HCT116 (cell line): Measurements from ENCODE around the gene HOXB8. TPM values are rescaled to one million over a fixed set of nuclear protein-coding genes. Genes with fewer than 3 reads are reported as not detected.

Source experiments
- ATAC-seq: fragments of 200-7000 bp; cut with Tn5 transposase; 2 replicates; pipeline ENCODE4 v1.9.1; 2020; ENCODE audit warnings: mild to moderate bottlenecking, moderate library complexity
- BruUV-seq: library from RNA; stranded (reverse); fragments of 400-500 nt; replicated peaks from 2 replicates; lab custom pipeline; 2021; lab: Mats Ljungman, UMichigan
- CTCF ChIA-PET: fragments of 300-600 bp; sonication (Branson Sonifier 250); formaldehyde crosslinking; loops from one replicate; lab custom pipeline; 2021; ENCODE audit warnings: antibody characterized with exemption; lab: Charles Lee
- POLR2A ChIA-PET: fragments of 300-600, 350-600 bp; sonication (Branson Sonifier 250); formaldehyde crosslinking; loops from one replicate; lab custom pipeline; 2021; ENCODE audit warnings: antibody characterized with exemption; lab: Charles Lee
- RAD21 ChIA-PET, 2 experiments: fragments of 300-600 bp; sonication (Branson Sonifier 250); formaldehyde crosslinking; loops; one replicate each; lab custom pipeline; 2023; ENCODE audit warnings: low total read pairs in 2 of 2; ENCODE audit not compliant: uncharacterized antibody in 2 of 2, unreplicated experiment in 2 of 2, low non-redundant PET in 1 of 2; lab: Charles Lee
- DNase-seq: peaks from one replicate; pipeline ENCODE4 v3.0.0-alpha.2; 2010; ENCODE audit warnings: low read depth, low spot score
- H2AFZ ChIP-seq: fragments of 200-600 bp; shearing (Covaris generic), sonication (generic); 2 replicates; pipeline ENCODE4 v1.6.1; 2017; ENCODE audit warnings: low read depth, mixed run types, mixed read lengths, antibody characterized with exemption, low read length; ENCODE audit not compliant: poor library complexity, severe bottlenecking
- H3K27ac ChIP-seq: 2 replicates; pipeline ENCODE4 v1.5.1; 2012; ENCODE audit warnings: low read depth, low read length
- H3K27me3 ChIP-seq: fragments of 200-600 bp; sonication (generic); 2 replicates; pipeline ENCODE4 v1.6.1; 2016; ENCODE audit warnings: mixed run types, low read length, mixed read lengths; ENCODE audit not compliant: insufficient read depth
- H3K36me3 ChIP-seq, 2 experiments: fragments of 200-500 bp in 1 of 2; fragments of 200-600 bp in 1 of 2; sonication (Bioruptor generic) in 1 of 2; sonication (generic) in 1 of 2; 2 replicates each; pipeline versions ENCODE4 v1.5.1 to v1.6.1; 2014 to 2016; ENCODE audit warnings: low read length in 2 of 2, inconsistent platforms in 1 of 2, mixed read lengths in 1 of 2, mixed run types in 1 of 2; ENCODE audit not compliant: insufficient read depth in 2 of 2, control insufficient read depth in 1 of 2
- H3K4me1 ChIP-seq, 2 experiments: fragments of 200-600 bp in 1 of 2; sonication (generic) in 1 of 2; 2 replicates each; pipeline versions ENCODE4 v1.5.1 to v1.6.1; 2012 to 2017; ENCODE audit warnings: low read length in 2 of 2, inconsistent platforms in 1 of 2, mild to moderate bottlenecking in 1 of 2, mixed read lengths in 1 of 2, mixed run types in 1 of 2, moderate library complexity in 1 of 2; ENCODE audit not compliant: insufficient read depth in 2 of 2, control insufficient read depth in 1 of 2
- H3K4me2 ChIP-seq: fragments of 200-600 bp; sonication (generic); 2 replicates; pipeline ENCODE4 v1.6.1; 2017; ENCODE audit warnings: mixed run types, low read length, mixed read lengths
- H3K4me3 ChIP-seq, 2 experiments: fragments of 200-600 bp in 1 of 2; sonication (generic) in 1 of 2; replicated peaks in 1 of 2; 2 replicates each; pipeline ENCODE4 v1.5.1; 2011 to 2016; ENCODE audit warnings: low read length in 2 of 2, control low read depth in 1 of 2, low read depth in 1 of 2, mild to moderate bottlenecking in 1 of 2, mixed read lengths in 1 of 2, mixed run types in 1 of 2
- H3K79me2 ChIP-seq: fragments of 200-600 bp; sonication (generic); 2 replicates; pipeline ENCODE4 v1.6.1; 2017; ENCODE audit warnings: mild to moderate bottlenecking, mixed run types, low read length, moderate library complexity, mixed read lengths; ENCODE audit not compliant: insufficient read depth
- H3K9ac ChIP-seq: fragments of 200-600 bp; sonication (generic); 2 replicates; pipeline ENCODE4 v1.6.1; 2016; ENCODE audit warnings: low read length, mixed read lengths
- H3K9me2 ChIP-seq: fragments of 200-600 bp; sonication (generic), shearing (Covaris generic); 2 replicates; pipeline ENCODE4 v1.6.1; 2017; ENCODE audit warnings: mixed run types, mild to moderate bottlenecking, moderate library complexity; ENCODE audit not compliant: insufficient read depth
- H3K9me3 ChIP-seq, 2 experiments: fragments of 200-500 bp in 1 of 2; fragments of 200-600 bp in 1 of 2; sonication (Bioruptor generic) in 1 of 2; sonication (generic) in 1 of 2; 2 replicates each; pipeline ENCODE4 v1.6.1; 2014 to 2017; ENCODE audit warnings: low read length in 2 of 2, mixed read lengths in 2 of 2, inconsistent platforms in 1 of 2, low read depth in 1 of 2, mild to moderate bottlenecking in 1 of 2, mixed run types in 1 of 2, moderate library complexity in 1 of 2; ENCODE audit not compliant: control insufficient read depth in 1 of 2, insufficient read depth in 1 of 2
- H4K20me1 ChIP-seq: fragments of 200-600 bp; sonication (generic), shearing (Covaris generic); 2 replicates; pipeline ENCODE4 v1.6.1; 2017; ENCODE audit warnings: mixed run types, mild to moderate bottlenecking, moderate library complexity; ENCODE audit not compliant: insufficient read depth
- CBX3 ChIP-seq: IDR thresholded peaks from 2 replicates; pipeline ENCODE4 v1.6.1; 2012; ENCODE audit warnings: low read depth
- CEBPB ChIP-seq: IDR thresholded peaks from 2 replicates; pipeline ENCODE4 v1.6.1; 2012; ENCODE audit warnings: low read depth
- EGR1 ChIP-seq: IDR thresholded peaks from 2 replicates; pipeline ENCODE4 v1.6.1; 2012; ENCODE audit warnings: low read depth
- ELF1 ChIP-seq: IDR thresholded peaks from 2 replicates; pipeline ENCODE4 v1.6.1; 2012; ENCODE audit warnings: low read depth, borderline replicate concordance
- EZH2 ChIP-seq: fragments of 200-600 bp; sonication (generic); IDR thresholded peaks from 2 replicates; pipeline ENCODE4 v1.6.1; 2017; ENCODE audit warnings: antibody characterized with exemption, mixed run types
- EZH2phosphoT487 ChIP-seq: fragments of 200-600 bp; IDR thresholded peaks from 2 replicates; pipeline ENCODE4 v1.6.1; 2018; ENCODE audit warnings: antibody characterized with exemption, borderline replicate concordance
- POLR2A ChIP-seq: IDR thresholded peaks from 2 replicates; pipeline ENCODE4 v1.7.0; 2011; ENCODE audit warnings: borderline replicate concordance; ENCODE audit not compliant: insufficient read depth, insufficient read length; ENCODE audit errors: extremely low read depth
- POLR2AphosphoS5 ChIP-seq: IDR thresholded peaks from 2 replicates; pipeline ENCODE4 v1.6.1; 2011; ENCODE audit warnings: mild to moderate bottlenecking, low read depth, low read length, moderate library complexity
- RAD21 ChIP-seq: IDR thresholded peaks from 2 replicates; pipeline ENCODE4 v1.6.1; 2012; ENCODE audit warnings: low read depth, mild to moderate bottlenecking
- REST ChIP-seq: IDR thresholded peaks from 2 replicates; pipeline ENCODE4 v1.6.1; 2012; ENCODE audit warnings: low read depth
- SIN3A ChIP-seq: IDR thresholded peaks from 2 replicates; pipeline ENCODE4 v1.6.1; 2012; ENCODE audit warnings: low read depth
- SRF ChIP-seq: IDR thresholded peaks from 2 replicates; pipeline ENCODE4 v1.6.1; 2012; ENCODE audit warnings: low read depth
- TCF7L2 ChIP-seq: IDR thresholded peaks from 2 replicates; pipeline ENCODE4 v1.7.0; 2011; ENCODE audit warnings: borderline replicate concordance, inconsistent platforms; ENCODE audit not compliant: insufficient read depth, insufficient read length; ENCODE audit errors: extremely low read depth
- intact Hi-C: fragments of 100-400 bp; cut with micrococcal nuclease; formaldehyde crosslinking; loops from 2 replicates; pipeline ENCODE4 v1.10.0; 2022
- total RNA-seq: library from RNA; stranded (reverse); gene quantifications from one replicate; pipeline ENCODE4 v1.2.1, GENCODE V29; 2021; ENCODE audit not compliant: unreplicated experiment
- TF ChIP-seq, protein P1 (sequence below): IDR thresholded peaks from 2 replicates; pipeline ENCODE4 v1.6.1; 2011; ENCODE audit warnings: mild to moderate bottlenecking, low read length, moderate library complexity; ENCODE audit not compliant: insufficient replicate concordance; ENCODE audit errors: extremely low read depth

HOXB8 gene
- total RNA-seq, 1 experiment from 2014 or later: 44.7 TPM

DNA sequence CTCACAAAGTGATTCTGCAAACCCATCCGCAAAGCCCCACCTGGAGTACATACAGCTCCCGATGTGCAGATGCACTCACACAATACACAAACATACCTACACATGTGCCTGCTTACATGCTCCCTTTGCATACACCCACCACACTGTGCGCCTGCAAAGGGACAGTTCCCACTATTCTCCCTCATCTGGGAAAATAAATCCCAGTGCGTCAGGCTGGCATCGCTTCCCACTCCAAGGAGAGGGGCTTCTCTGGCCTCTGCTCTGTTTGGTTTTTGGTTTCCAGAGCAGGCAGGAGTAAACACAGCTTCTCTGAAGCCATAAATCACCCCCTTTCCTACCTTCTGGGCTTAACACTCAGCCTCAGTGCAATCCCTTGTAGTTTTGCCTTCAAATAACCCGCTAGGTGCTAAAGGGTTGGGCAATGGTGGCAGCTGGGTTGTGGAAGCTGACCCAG lies 51.7 kb downstream of the HOXB8 start:
- TF ChIP-seq CBX3: no peak
- TF ChIP-seq POLR2AphosphoS5: no peak
- TF ChIP-seq POLR2A: no peak
- no peak for TF ChIP-seq RAD21
- POLR2A ChIA-PET: no interaction called here
- no peaks in the 10 kb centered on the region for H3K9me2 ChIP-seq
- H3K4me2 ChIP-seq: no peak overlapping the region
- DNase-seq: no peak
- no peak for ATAC-seq
- H3K4me3 ChIP-seq: no peak overlapping the region
- peaks cover 21% of the 10 kb centered on the region; the same call in 1 of the 2 replicates for H3K79me2 ChIP-seq
- H4K20me1 ChIP-seq: no peaks in the 10 kb centered on the region
- CTCF ChIA-PET: no interaction called here
- no peak overlapping the region for H2AFZ ChIP-seq
- no peaks in the 10 kb centered on the region for H3K9me3 ChIP-seq
- intact Hi-C loops: no loop called here
- no peaks in the 10 kb centered on the region for H3K36me3 ChIP-seq
- no peak overlapping the region for H3K27ac ChIP-seq
- no peaks in the 10 kb centered on the region for H3K4me1 ChIP-seq
- RAD21 ChIA-PET: no interaction called here
- H3K9ac ChIP-seq: no peak overlapping the region
- H3K27me3 ChIP-seq: no peaks in the 10 kb centered on the region
- BruUV-seq: no TSS peak

- H3K4me3 ChIP-seq: no peak overlapping the region
- H3K9me2 ChIP-seq: no peaks in the 10 kb centered on the region
- no peak overlapping the region for H2AFZ ChIP-seq
- no peaks in the 10 kb centered on the region for H3K36me3 ChIP-seq
- BruUV-seq: no TSS peak
- H3K79me2 ChIP-seq: peaks cover 20% of the 10 kb centered on the region; the same call in 1 of the 2 replicates
- TF ChIP-seq EZH2 (no peak), RAD21 (no peak), ELF1 (no peak), TCF7L2 (no peak), SRF (no peak), SIN3A (no peak), EGR1 (no peak), POLR2A (no peak), REST (no peak), CEBPB (no peak), CBX3 (no peak), EZH2phosphoT487 (no peak)
- TF ChIP-seq, protein P1, sequence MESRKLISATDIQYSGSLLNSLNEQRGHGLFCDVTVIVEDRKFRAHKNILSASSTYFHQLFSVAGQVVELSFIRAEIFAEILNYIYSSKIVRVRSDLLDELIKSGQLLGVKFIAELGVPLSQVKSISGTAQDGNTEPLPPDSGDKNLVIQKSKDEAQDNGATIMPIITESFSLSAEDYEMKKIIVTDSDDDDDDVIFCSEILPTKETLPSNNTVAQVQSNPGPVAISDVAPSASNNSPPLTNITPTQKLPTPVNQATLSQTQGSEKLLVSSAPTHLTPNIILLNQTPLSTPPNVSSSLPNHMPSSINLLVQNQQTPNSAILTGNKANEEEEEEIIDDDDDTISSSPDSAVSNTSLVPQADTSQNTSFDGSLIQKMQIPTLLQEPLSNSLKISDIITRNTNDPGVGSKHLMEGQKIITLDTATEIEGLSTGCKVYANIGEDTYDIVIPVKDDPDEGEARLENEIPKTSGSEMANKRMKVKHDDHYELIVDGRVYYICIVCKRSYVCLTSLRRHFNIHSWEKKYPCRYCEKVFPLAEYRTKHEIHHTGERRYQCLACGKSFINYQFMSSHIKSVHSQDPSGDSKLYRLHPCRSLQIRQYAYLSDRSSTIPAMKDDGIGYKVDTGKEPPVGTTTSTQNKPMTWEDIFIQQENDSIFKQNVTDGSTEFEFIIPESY: no peak
- no peak overlapping the region for H3K4me2 ChIP-seq
- no peaks in the 10 kb centered on the region for H4K20me1 ChIP-seq
- no peak for ATAC-seq
- ChIA-PET RAD21 (no interaction called here), CTCF (no interaction called here), POLR2A (no interaction called here)
- no peaks in the 10 kb centered on the region for H3K9me3 ChIP-seq
- no peak overlapping the region for H3K9ac ChIP-seq
- DNase-seq: no peak
- intact Hi-C loops: no loop called here
- no peaks in the 10 kb centered on the region for H3K4me1 ChIP-seq
- no peak overlapping the region for H3K27ac ChIP-seq
- no peaks in the 10 kb centered on the region for H3K27me3 ChIP-seq
Measured at GRCh38 chr17:48562934-48563333, 52.2 kb downstream of the HOXB8 start.
